Measurements from ENCODE around the gene ANKRD33B.

The ANKRD33B gene

DNA sequence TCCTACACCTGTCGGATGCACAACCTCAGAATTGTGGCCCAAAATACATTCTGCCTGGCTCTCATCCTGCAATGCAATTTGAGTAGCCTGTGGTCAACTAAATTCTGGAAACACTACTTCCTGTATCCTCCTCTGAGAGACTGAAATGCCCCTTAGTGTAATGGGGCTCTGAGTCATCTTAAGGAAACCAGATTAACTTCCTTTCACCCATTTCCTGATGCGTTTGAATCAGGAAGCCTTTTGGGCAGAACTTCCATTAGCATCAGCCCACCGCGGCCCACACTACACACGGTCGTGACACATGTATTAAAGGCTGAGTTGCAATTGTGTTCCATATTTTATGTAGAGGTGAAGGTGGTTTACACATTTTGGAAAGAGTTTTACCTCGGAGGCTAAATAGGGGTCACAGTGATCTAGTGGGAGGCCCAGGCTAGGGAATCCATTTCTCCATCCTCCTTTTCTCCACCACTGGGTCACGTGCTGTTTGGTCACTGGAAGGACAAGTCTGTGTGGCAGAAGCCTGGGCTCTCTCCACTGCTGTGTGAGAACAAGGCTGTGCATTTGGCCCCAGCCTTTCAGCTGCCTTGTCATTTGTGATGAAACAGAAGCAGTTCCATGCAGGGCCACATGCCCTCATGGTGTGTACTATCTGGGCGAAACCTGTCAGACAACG lies 141.2 kb downstream of the ANKRD33B start:
- Mint-ChIP-seq H3K4me1 (peaks cover 53% of the 10 kb centered on the region), H3K36me3 (no peaks in the 10 kb centered on the region), H3K27ac (peak overlapping the region; percentile 86), H3K9me3 (no peaks in the 10 kb centered on the region), H3K4me3 (peak overlapping the region; percentile 10)
- ATAC-seq (peak; percentile 71), DNase-seq (ENCODE audit: low spot score in 2 of 2) (no peak)

DNA sequence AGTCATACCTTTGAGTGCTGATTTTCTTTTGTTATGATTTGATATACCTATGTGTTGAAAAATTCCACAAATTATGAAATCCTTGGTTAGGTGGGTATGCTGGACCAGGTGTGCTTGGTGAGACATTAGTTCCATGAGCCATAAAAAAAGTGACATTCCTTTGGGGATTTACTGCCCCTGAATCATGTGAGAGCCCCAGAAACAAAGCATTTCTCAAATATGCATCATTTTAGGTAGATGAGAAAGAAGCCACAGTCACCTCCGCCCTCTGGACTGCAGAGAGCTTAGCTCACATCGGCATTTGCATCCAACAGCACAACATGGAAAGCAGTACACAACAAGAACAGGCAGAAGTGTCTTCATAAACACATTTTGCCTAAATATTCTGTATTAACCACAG lies 141.9 kb downstream of the ANKRD33B start:
- DNase-seq (ENCODE audit: low spot score in 2 of 2) (no peak), ATAC-seq (no peak)
- no peak overlapping the region for H3K4me3 Mint-ChIP-seq

DNA sequence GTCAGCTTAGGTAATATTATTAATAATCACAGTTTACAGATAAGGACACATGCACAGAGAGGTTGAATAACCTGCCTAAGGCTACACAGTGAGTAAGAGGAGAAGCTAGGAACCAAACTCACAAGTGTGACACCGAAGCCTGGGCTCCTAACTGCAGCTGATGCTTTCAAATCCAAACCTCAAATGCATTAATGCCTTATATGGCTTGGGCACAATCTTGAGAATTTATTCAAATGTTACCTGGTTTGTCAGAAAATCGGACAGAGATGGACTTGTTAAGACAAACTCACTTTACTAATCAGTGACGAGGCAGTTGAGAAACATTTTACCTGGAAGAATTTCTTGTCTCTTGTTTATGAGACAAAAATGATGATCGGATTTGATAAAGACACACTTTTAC lies 142.5 kb downstream of the ANKRD33B start:
- H3K4me3 Mint-ChIP-seq, result no peak overlapping the region
- peak overlapping the region; percentile 86 for H3K27ac Mint-ChIP-seq
- H3K9me3 Mint-ChIP-seq, result no peaks in the 10 kb centered on the region
- peaks cover 60% of the 10 kb centered on the region for H3K4me1 Mint-ChIP-seq
- ATAC-seq (no peak), DNase-seq (ENCODE audit: low spot score in 2 of 2) (no peak)
- H3K36me3 Mint-ChIP-seq, result no peaks in the 10 kb centered on the region

More for the DNA sequence above, 141.9 kb downstream of the ANKRD33B start:
- peak overlapping the region; percentile 86 for H3K27ac Mint-ChIP-seq
- peaks cover 57% of the 10 kb centered on the region for H3K4me1 Mint-ChIP-seq
- H3K9me3 Mint-ChIP-seq, result no peaks in the 10 kb centered on the region
- H3K36me3 Mint-ChIP-seq, result no peaks in the 10 kb centered on the region

Data from stimulated activated effector memory CD8-positive, alpha-beta T cell treated with anti-CD3 and anti-CD28 coated beads, Interleukin-12 subunit alpha, Interleukin-12 subunit beta, amount 100 ng/mL, for 72 hours (primary cell).